ENCODE measurements around the gene CCDC93.

GRCh38 chr2:117930775-117931174, 83.1 kb downstream of the CCDC93 start:
- TF ChIP-seq CTCF (conservative IDR thresholded peaks at IDR 0.05; ENCODE audit: low read depth, low read length) (no peak), BHLHE40 (IDR thresholded peaks at IDR 0.05; ENCODE audit: low read depth, low read length) (no peak), POLR2A (IDR thresholded peaks at IDR 0.05; ENCODE audit: low read depth, low read length) (no peak), MAZ (IDR thresholded peaks at IDR 0.05; ENCODE audit: borderline replicate concordance, low read depth, low read length) (no peak), FOS (IDR thresholded peaks at IDR 0.05; ENCODE audit: low read depth, low read length) (no peak), CEBPB (IDR thresholded peaks at IDR 0.05; ENCODE audit: low read depth, low read length) (no peak)

Data from IMR-90 (cell line).